COLO668 (cell line): ENCODE results near the gene ZNF630.
"Not testable (repeated sequence)": the region's sequence is repeated elsewhere in the genome, so short reads cannot be mapped to it uniquely, and the experiment has no call there.

Experiments
- DNase-seq: peaks from one replicate; lab custom pipeline; 2025; ENCODE audit not compliant: unreplicated experiment; lab: John Stamatoyannopoulos, UW

Gene ZNF630

DNA sequence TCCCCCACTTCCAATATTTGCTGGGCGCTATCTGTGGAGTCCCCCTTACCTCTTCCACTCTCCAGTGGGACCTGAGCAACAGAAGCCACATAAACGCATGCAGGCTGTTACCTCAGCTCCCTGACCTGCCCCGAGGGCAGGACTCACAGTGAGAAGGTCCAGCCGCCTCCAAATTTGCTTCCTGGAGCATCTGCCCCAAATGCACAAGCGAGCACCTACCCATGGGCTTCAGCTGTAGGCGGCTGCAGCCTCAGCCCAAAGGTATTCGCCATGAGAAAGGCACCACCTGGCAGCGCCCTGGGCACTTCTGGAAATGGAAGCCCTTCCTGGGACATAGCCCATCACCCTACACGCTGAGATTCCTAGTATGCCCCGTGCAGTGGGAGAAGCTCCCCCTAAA, 41.2 kb downstream of the ZNF630 start:
- DNase-seq = no peak

DNA sequence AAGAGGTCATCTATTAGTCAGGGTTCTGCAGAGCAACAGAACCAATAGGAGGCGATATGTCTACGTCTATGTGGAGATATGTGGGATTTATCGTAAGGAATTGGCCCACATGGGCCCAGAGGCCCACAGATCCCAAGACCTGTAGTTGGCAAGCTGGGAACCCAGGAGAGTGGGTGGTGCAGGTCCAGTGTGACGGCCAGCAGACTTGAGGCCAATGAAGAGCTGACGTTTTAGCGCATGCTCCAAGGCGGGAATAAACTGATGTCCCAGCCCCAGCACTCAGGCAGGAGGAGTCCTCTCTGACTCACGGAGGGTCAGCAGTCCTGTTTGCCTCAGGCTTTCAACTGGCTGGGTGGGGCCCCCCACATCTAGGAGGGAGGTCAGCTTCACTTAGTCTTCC, 43.3 kb downstream of the ZNF630 start:
- no peak for DNase-seq

DNA sequence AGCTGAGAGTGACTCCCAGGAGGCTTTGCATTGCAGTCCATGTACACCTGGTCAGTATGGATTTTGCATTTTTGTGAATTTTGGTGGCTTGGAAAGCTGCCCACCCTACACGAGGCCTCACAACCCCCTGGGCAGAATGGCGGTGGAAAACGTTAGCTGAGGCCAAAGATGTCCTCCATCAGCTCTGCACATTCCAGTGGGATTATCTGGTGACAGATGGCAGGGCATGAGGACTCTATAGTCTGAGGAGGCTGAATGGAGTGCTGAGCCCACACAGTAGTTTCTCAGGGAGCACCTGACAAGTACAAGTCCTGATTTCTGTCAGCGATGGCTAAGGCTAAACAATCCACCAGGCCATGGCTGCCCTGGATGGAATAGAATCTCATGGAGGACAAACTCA, 43.9 kb downstream of the ZNF630 start:
- not testable (repeated sequence) for DNase-seq

DNA sequence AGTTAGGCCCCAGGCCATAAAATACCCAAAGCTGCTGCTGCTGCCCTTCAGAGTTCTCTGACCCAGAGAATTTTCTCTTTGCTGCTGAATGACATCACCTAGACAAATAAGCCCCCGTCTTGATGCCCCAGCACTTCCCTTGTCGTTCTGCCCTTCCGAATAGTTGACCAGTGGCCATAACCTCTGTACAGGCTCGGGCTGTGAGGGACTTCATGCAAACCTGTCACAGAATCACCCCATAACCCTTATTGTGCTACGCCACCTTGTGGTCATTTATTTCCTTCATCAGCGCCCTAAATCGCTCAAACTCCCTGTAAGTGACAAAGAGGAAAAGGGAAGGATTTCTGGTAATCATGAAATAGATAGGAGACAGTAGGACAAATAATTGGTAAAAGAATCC, 45.9 kb downstream of the ZNF630 start:
- peak; percentile 31 for DNase-seq

DNA sequence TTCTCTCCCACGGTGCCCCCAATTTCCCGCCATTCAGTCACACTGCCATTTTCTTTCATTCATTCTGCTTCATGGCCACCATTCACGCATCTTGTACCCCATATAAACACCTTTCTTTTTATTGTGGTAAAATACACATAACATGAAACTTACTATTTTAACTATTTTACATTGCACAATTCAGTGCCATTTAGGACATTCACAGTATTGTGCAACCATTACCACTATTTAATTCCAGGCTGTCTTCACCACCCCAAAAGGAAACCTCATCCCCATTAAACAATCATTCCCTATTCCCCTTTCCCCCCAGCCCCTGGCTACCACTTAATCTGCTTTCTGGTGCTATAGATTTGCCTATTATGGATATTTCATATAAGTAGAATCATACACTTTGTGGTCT, 48.7 kb downstream of the ZNF630 start:
- no peak for DNase-seq

DNA sequence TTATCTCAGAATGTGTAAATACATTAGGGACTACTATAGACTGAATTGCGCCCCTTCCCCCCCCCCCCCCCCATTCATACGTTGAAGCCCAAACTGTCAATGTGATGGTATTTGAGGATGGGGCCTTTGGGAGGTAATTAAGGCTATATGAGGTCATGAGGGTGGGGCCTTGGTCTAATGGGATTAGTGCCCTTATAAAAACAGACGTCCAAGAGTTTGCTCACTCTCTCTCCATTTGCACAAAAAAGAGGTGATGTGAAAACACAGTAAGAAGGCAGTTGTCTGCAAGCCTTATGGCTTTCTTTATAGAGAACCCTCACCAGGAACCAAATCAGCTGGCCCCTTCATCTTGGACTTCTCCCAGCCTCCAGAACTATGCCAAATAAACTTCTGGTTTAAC, 49.3 kb downstream of the ZNF630 start:
- no peak for DNase-seq

DNA sequence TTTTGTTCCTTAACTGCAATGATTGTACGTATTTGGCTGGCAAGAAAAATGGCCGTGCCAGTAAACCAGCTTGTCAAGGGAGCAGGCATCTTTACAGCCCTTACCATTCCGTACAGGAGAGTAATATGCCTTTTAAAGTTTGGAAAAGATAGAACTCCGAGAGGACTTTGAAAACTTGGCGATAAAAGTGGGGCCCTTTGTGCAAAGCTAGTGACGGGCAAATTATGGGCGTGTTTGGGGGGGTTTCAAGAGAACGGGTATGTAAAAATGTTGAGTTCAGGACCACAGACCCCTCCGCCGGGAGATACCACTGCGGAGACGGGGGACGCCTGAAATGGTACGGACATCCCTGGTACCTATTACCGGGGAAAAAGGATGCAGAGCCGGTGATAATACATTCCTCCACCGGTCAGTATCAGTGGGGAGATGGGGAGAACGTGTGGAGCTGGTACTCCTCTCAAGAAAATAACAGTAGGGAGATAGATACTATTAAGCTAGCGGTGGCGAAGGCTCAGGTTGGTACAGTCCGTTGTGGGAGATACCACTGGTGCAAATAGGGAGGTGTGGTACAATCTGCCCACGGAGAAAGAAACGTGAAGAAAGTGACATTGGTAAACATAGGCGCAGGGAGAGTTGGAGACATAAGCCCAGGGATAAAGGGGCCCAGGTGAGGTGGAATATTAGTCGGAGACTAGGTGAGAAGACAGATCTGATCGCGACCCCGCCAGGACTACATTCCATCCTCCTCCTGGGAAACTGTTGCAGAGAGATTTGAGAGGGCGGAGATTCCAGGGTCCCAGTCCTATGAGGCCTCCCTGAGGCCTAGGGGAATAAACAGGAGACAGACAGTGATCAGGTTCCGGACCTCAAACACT, 50.2 kb downstream of the ZNF630 start:
- peak; percentile 77 for DNase-seq

DNA sequence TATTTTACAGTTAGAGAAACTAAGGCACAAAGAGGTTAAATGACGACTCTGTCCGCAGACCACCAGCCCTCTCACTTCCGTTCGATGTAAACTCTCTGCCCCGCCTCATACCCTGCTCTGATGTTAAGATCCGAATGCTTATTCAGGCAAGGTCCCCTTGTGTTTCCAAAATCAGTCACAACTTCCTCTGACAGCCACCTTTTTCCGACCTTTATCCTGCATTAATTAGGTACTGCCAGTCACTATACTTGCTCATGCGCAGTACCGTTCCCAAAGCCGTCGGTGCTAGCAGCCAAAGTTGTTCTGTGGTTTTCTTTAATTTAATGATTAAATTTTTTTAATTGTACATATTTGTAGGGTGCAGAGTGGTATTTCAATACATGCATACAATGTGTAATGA, 51.0 kb downstream of the ZNF630 start:
- DNase-seq = not testable (repeated sequence)

DNA sequence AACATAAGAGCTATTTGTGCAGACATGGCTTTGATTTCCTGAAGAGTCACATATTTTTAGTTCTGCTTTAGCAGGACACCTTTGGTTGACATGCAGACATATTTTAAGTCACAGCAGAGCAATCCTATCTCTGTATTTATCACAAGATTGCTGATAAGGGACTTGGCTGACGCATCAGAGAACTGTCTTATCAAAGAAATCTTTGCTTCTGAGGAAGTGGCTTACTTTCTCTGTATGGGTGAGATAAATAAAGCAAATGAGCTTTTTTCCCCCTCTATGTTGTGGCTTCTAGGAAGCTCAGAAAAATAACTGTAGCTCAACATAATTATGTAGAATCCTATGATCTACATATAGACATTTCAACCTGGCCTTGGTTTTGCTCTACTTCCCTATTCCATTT, 51.5 kb downstream of the ZNF630 start:
- not testable (repeated sequence) for DNase-seq

DNA sequence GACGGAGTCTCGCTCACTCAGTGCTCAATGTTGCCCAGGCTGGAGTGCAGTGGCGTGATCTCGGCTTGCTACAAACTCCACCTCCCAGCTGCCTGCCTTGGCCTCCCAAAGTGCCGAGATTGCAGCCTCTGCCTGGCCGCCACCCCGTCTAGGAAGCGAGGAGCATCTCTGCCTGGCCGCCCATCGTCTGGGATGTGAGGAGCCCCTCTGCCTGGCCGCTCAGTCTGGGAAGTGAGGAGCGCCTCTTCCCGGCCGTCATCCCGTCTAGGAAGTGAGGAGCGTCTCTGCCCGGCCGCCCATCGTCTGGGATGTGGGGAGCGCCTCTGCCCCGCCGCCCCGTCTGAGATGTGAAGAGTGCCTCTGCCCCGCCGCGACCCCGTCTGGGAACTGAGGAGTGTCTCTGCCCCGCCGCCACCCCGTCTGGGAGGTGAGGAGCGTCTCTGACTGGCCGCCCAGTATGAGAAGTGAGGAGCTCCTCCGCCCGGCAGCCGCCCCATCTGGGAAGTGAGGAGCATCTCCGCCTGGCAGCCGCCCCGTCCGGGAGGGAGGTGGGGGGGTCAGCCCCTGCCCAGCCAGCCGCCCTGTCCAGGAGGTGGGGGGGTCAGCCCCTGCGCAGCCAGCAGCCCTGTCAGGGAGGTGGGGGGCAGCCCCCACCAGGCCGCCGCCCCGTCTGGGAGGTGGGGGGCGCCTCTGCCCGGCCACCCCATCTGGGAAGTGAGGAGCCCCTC, 54.7 kb downstream of the ZNF630 start:
- not testable (repeated sequence) for DNase-seq

DNA sequence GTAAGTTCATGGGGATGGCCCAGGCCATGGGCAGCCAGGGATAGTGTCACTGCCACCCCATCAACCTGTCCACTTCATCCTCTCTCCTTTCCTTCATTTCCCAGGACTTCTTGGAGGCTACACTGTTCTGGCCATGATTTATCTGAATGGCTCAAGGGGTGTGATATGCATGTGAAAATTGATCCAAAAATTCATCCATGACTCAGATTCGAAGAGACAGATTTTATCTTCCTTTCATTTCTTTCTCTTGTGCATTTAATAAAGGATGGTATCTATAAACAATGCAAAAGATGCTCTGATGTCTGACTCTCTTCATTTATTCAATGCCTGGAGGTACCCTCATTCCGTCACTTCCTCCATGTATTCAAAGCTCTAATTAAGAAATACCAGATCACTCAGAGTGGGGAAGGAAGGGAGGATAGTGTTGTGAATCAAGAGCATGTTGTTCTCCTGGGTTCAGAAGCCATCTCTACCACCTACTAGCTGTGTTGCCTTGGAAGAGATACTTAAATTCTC, 61.9 kb downstream of the ZNF630 start:
- DNase-seq = not testable (repeated sequence)
